Anterior cingulate cortex (tissue), 58 donors: ENCODE data around the gene DGKI.

Experiments
- DNase-seq, 58 donors: peaks; one replicate each; lab custom pipeline; 2025; lab: John Stamatoyannopoulos, UW

DGKI gene

GRCh38 chr7:137703291-137704010, 143.3 kb downstream of the DGKI start:
- no peak for DNase-seq

- DNase-seq = no peak
These were observed 149.8 kb downstream of the DGKI start for GRCh38 chr7:137696988-137697387.

DNA sequence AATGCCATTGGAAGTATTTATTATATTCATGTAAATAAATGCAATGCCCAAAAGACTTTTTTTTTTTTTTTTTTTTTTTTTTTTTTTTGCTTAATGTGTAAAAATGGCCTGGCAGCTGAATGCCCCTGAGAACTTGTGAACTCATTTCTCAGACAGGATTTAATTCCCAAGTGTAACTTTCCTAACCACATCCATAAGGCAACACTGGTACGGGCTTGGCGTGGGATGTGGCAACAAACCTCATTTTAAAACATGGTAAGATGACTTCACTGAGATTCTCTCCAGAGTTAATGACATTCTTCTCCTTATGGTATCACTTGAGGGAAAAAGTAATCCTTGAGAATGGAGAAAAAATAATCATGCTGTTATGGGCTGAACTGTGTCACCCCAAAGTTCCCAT, 150.4 kb downstream of the DGKI start:
- DNase-seq = peak in 5 of 58 donors; percentile 2 to 52 (median 5)

DNA sequence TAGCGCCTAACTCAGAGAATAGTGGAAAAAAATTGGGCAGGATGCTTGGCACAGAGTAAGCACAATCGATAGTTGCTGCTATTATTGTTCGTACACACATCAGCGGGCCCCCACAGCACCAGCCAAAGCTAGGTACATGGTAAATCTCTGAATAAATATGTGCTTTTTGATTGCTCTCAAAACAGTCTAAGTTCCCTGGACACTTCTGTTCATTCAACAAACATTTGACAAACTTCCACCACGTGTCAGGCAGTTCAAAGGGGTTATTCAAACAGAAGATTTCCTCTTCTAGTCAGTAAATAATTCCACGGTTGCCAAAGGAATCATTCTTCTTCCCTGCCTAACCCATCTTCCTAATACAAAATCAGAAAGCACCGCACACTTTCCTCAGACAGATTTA, 150.8 kb downstream of the DGKI start:
- no peak for DNase-seq

GRCh38 chr7:137695494-137695893, 151.3 kb downstream of the DGKI start:
- DNase-seq = no peak

GRCh38 chr7:137694405-137694804, 152.4 kb downstream of the DGKI start:
- peak in 1 of 58 donors; percentile 35 for DNase-seq

GRCh38 chr7:137692399-137692798, 154.4 kb downstream of the DGKI start:
- DNase-seq = no peak

GRCh38 chr7:137691566-137691965, 155.2 kb downstream of the DGKI start:
- DNase-seq = no peak

- no peak for DNase-seq
These were observed 156.1 kb downstream of the DGKI start for GRCh38 chr7:137690635-137691034.

- no peak for DNase-seq
These were observed 157.0 kb downstream of the DGKI start for GRCh38 chr7:137689761-137690160.

- no peak for DNase-seq
These were observed 159.1 kb downstream of the DGKI start for GRCh38 chr7:137687556-137688265.

- DNase-seq = no peak
These were observed 161.2 kb downstream of the DGKI start for GRCh38 chr7:137685433-137686164.

GRCh38 chr7:137684776-137685175, 162.0 kb downstream of the DGKI start:
- DNase-seq = no peak

DNA sequence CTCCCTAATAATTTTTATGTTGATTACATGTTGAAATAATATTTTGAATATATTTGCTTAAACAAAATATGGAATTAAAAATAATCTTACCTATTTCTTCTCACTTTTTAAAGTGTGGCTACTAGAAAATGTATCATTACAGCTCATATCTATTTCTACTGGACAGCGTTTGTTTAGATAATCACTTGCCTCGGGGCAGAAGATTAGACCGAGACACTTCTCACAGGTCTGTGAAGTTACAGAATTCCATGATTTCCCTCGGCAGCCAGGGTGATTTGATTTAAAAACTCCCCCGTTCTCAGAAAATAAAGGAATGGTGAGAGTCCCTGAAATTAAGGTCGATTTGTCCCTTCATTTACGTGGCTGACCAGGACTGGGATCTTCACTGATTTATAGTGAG, 162.5 kb downstream of the DGKI start:
- DNase-seq = no peak

DNA sequence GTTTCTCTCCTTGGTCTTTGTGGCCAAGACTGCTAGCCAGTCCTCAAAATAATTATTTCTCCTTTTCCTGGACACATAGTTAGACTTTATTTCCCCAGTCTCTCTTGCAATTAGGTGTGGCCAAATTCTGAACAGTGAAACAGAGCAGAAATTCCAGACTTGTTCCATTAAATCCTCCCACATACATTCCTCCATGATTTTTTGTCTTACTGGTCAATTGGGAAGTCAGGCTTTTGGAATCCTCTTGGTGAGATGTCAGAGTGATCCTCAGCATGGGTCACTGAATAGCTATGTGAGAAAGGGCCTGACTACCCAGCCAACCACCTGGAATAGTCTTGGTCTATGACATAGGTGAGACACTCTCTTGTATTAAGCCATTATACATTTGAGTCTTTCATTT, 164.2 kb downstream of the DGKI start:
- DNase-seq = no peak

- no peak for DNase-seq
These were observed 164.9 kb downstream of the DGKI start for GRCh38 chr7:137681657-137682562.

GRCh38 chr7:137674551-137675409, 172.0 kb downstream of the DGKI start:
- no peak for DNase-seq

- DNase-seq = no peak
These were observed 172.7 kb downstream of the DGKI start for GRCh38 chr7:137674048-137674447.

DNA sequence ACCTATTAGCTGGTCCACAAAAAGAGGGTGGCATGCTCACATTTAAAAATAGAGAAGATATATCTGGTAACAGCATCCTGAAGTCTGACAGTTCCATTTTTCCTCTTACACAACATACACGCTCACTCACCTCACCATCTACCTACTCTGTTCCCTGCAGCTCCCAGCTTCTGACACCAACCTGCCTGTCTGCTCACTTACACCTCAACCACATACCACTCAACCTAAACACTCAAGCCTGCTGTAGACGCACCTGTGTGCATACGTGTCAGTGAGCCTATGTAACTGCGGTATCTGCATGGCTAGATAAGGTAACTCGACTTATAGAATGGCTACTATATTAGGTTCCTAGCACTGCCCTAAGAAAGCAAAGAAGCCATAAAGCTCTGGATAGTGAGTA, 174.9 kb downstream of the DGKI start:
- DNase-seq = peak in 1 of 58 donors; percentile 25
